Measurements from ENCODE around the gene ITGB4. TPM values are rescaled to one million over a fixed set of nuclear protein-coding genes. Genes with fewer than 3 reads are reported as not detected.
"Not testable (repeated sequence)": the region's sequence is repeated elsewhere in the genome, so short reads cannot be mapped to it uniquely, and the experiment has no call there.

The ITGB4 gene
- total RNA-seq, 2 donors from 2014 or later = 3.4 to 5.1 TPM

DNA sequence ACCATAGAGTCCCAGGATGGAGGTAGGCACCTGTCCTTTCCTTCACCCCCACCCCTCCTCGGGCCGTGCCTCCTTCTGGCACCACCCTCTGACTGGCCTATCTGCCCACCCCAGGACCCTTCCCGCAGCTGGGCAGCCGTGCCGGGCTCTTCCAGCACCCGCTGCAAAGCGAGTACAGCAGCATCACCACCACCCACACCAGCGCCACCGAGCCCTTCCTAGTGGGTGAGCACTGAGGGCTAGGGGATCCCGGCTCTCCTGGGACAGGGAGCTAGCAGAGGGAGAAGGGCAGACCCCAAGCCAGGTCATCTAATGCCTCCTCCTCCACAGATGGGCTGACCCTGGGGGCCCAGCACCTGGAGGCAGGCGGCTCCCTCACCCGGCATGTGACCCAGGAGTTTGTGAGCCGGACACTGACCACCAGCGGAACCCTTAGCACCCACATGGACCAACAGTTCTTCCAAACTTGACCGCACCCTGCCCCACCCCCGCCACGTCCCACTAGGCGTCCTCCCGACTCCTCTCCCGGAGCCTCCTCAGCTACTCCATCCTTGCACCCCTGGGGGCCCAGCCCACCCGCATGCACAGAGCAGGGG is 35.9 kb downstream of the ITGB4 start:
- no peak overlapping the region for H3K27ac Mint-ChIP-seq
- H3K9me3 Mint-ChIP-seq = no peaks in the 10 kb centered on the region
- no peak overlapping the region for H3K4me3 ChIP-seq (ENCODE audit: low read length)
- H3K27me3 ChIP-seq (ENCODE audit: control insufficient read depth, insufficient read depth, low read length, poor library complexity, severe bottlenecking) = no peaks in the 10 kb centered on the region
- H3K27ac ChIP-seq (ENCODE audit: low read depth, low read length) = no peak overlapping the region
- DNase-seq = no peak
- H3K27me3 Mint-ChIP-seq (ENCODE audit: insufficient read depth) = peaks cover 2% of the 10 kb centered on the region
- no peak overlapping the region for H3K9ac ChIP-seq (ENCODE audit: extremely low read depth, low read length, poor library complexity, severe bottlenecking)
- H3K4me3 Mint-ChIP-seq = no peak overlapping the region
- TF ChIP-seq, protein P1, sequence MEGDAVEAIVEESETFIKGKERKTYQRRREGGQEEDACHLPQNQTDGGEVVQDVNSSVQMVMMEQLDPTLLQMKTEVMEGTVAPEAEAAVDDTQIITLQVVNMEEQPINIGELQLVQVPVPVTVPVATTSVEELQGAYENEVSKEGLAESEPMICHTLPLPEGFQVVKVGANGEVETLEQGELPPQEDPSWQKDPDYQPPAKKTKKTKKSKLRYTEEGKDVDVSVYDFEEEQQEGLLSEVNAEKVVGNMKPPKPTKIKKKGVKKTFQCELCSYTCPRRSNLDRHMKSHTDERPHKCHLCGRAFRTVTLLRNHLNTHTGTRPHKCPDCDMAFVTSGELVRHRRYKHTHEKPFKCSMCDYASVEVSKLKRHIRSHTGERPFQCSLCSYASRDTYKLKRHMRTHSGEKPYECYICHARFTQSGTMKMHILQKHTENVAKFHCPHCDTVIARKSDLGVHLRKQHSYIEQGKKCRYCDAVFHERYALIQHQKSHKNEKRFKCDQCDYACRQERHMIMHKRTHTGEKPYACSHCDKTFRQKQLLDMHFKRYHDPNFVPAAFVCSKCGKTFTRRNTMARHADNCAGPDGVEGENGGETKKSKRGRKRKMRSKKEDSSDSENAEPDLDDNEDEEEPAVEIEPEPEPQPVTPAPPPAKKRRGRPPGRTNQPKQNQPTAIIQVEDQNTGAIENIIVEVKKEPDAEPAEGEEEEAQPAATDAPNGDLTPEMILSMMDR (conservative IDR thresholded peaks at IDR 0.05) = no peak
- WGBS, 2 experiments (ENCODE audit: insufficient coverage in 1 of 2, insufficient read length in 1 of 2) = 88 to 96% methylated on average over 8 to 21 of the region's 21 CpGs
- no peaks in the 10 kb centered on the region for H3K36me3 Mint-ChIP-seq (ENCODE audit: low read depth)
- H3K4me1 ChIP-seq (ENCODE audit: control insufficient read depth, insufficient read depth, low read length) = peaks cover 5% of the 10 kb centered on the region
- H3K36me3 ChIP-seq (ENCODE audit: control insufficient read depth, insufficient read depth, low read length) = no peaks in the 10 kb centered on the region
- peaks cover 9% of the 10 kb centered on the region for H3K4me1 Mint-ChIP-seq
- H3K9me3 ChIP-seq (ENCODE audit: control insufficient read depth, low read length) = no peaks in the 10 kb centered on the region

DNA sequence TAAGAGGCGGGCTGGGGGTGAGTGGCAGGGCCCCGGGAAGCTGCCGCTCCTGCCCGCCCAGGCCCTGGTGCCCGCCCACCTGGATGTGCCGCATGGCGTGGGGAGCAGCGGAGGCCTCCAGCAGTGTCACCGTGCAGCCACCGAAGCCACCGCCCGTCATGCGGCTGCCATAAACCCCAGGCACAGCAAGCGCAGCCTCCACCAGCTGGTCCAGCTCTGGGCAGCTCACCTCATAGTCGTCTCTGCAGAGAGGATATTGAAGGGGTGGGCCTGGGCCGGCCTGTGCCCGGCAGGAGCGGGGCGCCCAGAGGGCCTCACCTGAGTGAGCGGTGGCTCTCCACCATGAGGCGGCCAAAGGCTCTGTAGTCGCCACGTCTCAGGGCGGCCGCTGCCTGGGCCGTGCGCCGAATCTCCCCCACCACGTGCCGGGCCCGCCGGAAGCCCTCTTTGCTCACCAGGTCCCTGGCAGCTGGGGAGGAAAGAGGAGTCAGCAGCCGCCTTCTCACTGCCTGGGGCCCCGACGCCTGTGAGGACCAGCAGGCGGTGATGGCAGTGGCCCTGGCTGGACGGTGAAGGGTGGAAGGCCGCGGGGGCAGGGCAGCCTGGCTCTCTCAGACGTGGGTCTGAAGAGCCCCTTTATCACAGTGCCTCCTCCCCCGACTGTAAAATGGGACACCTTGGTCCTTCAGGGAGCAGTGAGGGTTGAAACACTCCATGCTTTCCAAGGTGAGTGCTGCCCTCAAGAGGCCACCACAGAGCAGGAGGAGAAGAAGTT is 37.1 kb downstream of the ITGB4 start:
- Histone ChIP-seq H3K4me3 (ENCODE audit: low read length) (no peak overlapping the region), H3K9me3 (ENCODE audit: control insufficient read depth, low read length) (no peaks in the 10 kb centered on the region), H3K27ac (ENCODE audit: low read depth, low read length) (no peak overlapping the region), H3K27me3 (ENCODE audit: control insufficient read depth, insufficient read depth, low read length, poor library complexity, severe bottlenecking) (no peaks in the 10 kb centered on the region), H3K9ac (ENCODE audit: extremely low read depth, low read length, poor library complexity, severe bottlenecking) (no peak overlapping the region), H3K4me1 (ENCODE audit: control insufficient read depth, insufficient read depth, low read length) (peaks cover 5% of the 10 kb centered on the region), H3K36me3 (ENCODE audit: control insufficient read depth, insufficient read depth, low read length) (no peaks in the 10 kb centered on the region)
- peak; percentile 85 for DNase-seq
- H3K4me3 Mint-ChIP-seq = no peak overlapping the region
- no peaks in the 10 kb centered on the region for H3K9me3 Mint-ChIP-seq
- H3K27me3 Mint-ChIP-seq (ENCODE audit: insufficient read depth) = no peaks in the 10 kb centered on the region
- TF ChIP-seq, protein P1 (conservative IDR thresholded peaks at IDR 0.05) = peak; percentile 68
- no peaks in the 10 kb centered on the region for H3K36me3 Mint-ChIP-seq (ENCODE audit: low read depth)
- H3K4me1 Mint-ChIP-seq = peaks cover 9% of the 10 kb centered on the region
- 92% methylated on average over 20 to 41 of the region's 41 CpGs for WGBS, 2 experiments (ENCODE audit: insufficient coverage in 1 of 2, insufficient read length in 1 of 2)
- no peak overlapping the region for H3K27ac Mint-ChIP-seq

DNA sequence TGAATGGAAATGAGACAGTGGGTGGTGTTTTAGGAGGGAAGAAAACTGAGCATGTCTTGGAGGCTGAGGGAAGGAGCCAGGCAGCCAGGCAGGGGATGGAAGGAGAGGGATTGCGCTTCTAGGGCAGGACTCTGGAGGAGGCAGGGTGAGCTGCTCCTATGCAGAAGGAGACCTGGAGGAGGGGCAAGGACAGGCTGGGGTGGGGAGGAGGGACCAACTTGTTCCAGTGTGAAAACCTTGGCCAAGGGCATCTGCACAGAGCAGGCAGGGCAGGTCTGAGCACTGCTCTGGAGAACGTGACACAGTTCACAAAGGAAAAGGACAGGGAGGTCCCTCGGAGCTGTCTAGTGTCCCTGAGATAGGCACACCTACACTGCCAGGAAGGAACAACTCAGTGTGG is 38.2 kb downstream of the ITGB4 start:
- H3K27ac ChIP-seq (ENCODE audit: low read depth, low read length) = no peak overlapping the region
- 81% methylated on average over 3 of the region's 3 CpGs for WGBS, 2 experiments (ENCODE audit: insufficient coverage in 1 of 2, insufficient read length in 1 of 2)
- H3K9me3 ChIP-seq (ENCODE audit: control insufficient read depth, low read length) = no peaks in the 10 kb centered on the region
- H3K4me3 ChIP-seq (ENCODE audit: low read length) = no peak overlapping the region
- peaks cover 5% of the 10 kb centered on the region for H3K4me1 ChIP-seq (ENCODE audit: control insufficient read depth, insufficient read depth, low read length)
- Mint-ChIP-seq H3K4me3 (no peak overlapping the region), H3K27me3 (ENCODE audit: insufficient read depth) (no peaks in the 10 kb centered on the region), H3K4me1 (peaks cover 13% of the 10 kb centered on the region), H3K27ac (no peak overlapping the region), H3K36me3 (ENCODE audit: low read depth) (no peaks in the 10 kb centered on the region), H3K9me3 (no peaks in the 10 kb centered on the region)
- DNase-seq = no peak
- no peaks in the 10 kb centered on the region for H3K36me3 ChIP-seq (ENCODE audit: control insufficient read depth, insufficient read depth, low read length)
- H3K27me3 ChIP-seq (ENCODE audit: control insufficient read depth, insufficient read depth, low read length, poor library complexity, severe bottlenecking) = no peaks in the 10 kb centered on the region
- no peak overlapping the region for H3K9ac ChIP-seq (ENCODE audit: extremely low read depth, low read length, poor library complexity, severe bottlenecking)
- TF ChIP-seq, protein P1 (conservative IDR thresholded peaks at IDR 0.05) = no peak

DNA sequence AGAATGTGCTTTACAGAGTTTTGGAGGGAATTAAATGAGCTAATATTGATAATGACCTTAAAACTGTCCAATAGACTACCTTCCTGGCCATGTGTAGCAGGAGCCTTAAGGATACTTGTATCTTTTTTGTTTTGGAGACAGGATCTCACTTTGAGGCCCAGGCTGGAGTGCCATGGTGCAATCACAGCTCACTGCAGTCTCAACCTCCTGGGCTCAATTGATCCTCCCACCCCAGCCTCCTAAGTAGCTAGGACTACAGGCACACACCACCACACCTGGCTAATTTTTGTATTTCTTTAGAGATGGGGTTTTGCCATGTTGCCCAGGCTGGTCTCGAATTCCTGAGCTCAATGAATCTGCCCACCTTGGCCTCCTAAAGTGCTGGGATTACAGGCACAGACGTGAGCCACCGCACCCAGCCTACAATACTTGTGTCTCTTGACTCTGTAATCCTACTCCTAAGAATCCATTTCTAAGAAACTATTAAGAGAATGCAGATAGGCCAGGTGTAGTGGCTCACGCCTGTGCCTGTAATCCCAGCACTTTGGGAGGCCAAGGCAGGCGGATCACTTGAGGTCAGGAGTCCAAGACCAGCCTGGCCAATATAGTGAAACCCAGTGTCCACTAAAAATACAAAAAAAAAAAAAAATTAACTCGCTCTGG is 38.9 kb downstream of the ITGB4 start:
- H3K4me3 Mint-ChIP-seq; H3K9me3 ChIP-seq (ENCODE audit: control insufficient read depth, low read length); H3K4me1 ChIP-seq (ENCODE audit: control insufficient read depth, insufficient read depth, low read length); H3K9ac ChIP-seq (ENCODE audit: extremely low read depth, low read length, poor library complexity, severe bottlenecking); H3K9me3 Mint-ChIP-seq; DNase-seq; H3K36me3 ChIP-seq (ENCODE audit: control insufficient read depth, insufficient read depth, low read length); H3K4me1 Mint-ChIP-seq; H3K27ac ChIP-seq (ENCODE audit: low read depth, low read length); H3K4me3 ChIP-seq (ENCODE audit: low read length); H3K36me3 Mint-ChIP-seq (ENCODE audit: low read depth); H3K27me3 Mint-ChIP-seq (ENCODE audit: insufficient read depth); H3K27me3 ChIP-seq (ENCODE audit: control insufficient read depth, insufficient read depth, low read length, poor library complexity, severe bottlenecking); H3K27ac Mint-ChIP-seq: not testable (repeated sequence)
- 92 to 93% methylated on average over 6 of the region's 6 CpGs for WGBS, 2 experiments (ENCODE audit: insufficient coverage in 1 of 2, insufficient read length in 1 of 2)
